Suprapubic skin (tissue), 4 donors: ENCODE data around the gene FBXO8. TPM values are rescaled to one million over a fixed set of nuclear protein-coding genes. Genes with fewer than 3 reads are reported as not detected.

ENCODE experiments used
- DNase-seq, 2 donors: peaks; one replicate each; pipeline ENCODE4 v3.0.0-alpha.2; 2019; ENCODE audit warnings: low spot score in 2 of 2
- H3K27ac ChIP-seq: fragments of 200-600 bp; sonication (generic); one replicate; pipeline ENCODE4 v1.5.1; 2019
- H3K27me3 ChIP-seq: fragments of 200-600 bp; sonication (generic); one replicate; pipeline ENCODE4 v1.5.1; 2019
- H3K36me3 ChIP-seq: fragments of 200-600 bp; sonication (generic); one replicate; pipeline ENCODE4 v1.5.1; 2019
- H3K4me1 ChIP-seq: fragments of 200-600 bp; sonication (generic); one replicate; pipeline ENCODE4 v1.5.1; 2019
- H3K4me3 ChIP-seq: fragments of 200-600 bp; sonication (generic); one replicate; pipeline ENCODE4 v1.5.1; 2019; ENCODE audit warnings: mild to moderate bottlenecking
- H3K9me3 ChIP-seq: fragments of 200-600 bp; sonication (generic); one replicate; pipeline ENCODE4 v1.5.1; 2019
- CTCF ChIP-seq, 2 donors: fragments of 200-600 bp in 1 of 2; fragments of 450-650 bp in 1 of 2; sonication (generic) in 1 of 2; IDR thresholded peaks; one replicate each; pipeline ENCODE4 v1.5.1; 2016 to 2019; ENCODE audit warnings: antibody characterized with exemption in 2 of 2, mild to moderate bottlenecking in 1 of 2, moderate library complexity in 1 of 2
- EP300 ChIP-seq: sonication (generic); formaldehyde crosslinking; IDR thresholded peaks from one replicate; pipeline ENCODE4 v1.6.1; 2017; ENCODE audit warnings: antibody characterized with exemption
- POLR2A ChIP-seq, 2 donors: fragments of 450-650 bp; IDR thresholded peaks; one replicate each; pipeline ENCODE4 v1.6.1; 2017; ENCODE audit warnings: antibody characterized with exemption in 2 of 2, mild to moderate bottlenecking in 2 of 2, moderate library complexity in 2 of 2
- POLR2AphosphoS5 ChIP-seq, 3 donors: sonication (generic); formaldehyde crosslinking; IDR thresholded peaks; one replicate each; pipeline ENCODE4 v1.6.1; 2017; ENCODE audit warnings: antibody characterized with exemption in 3 of 3
- WGBS: methylation state at CpG from one replicate; pipeline ENCODE4 v1.1.5; 2018; 5-methylcytosine and 5-hydroxymethylcytosine counted together
- total RNA-seq, 4 donors: library from RNA; depleted of rRNA; stranded (reverse); fragments of >200 nt; gene quantifications; one replicate each; pipeline ENCODE4 v1.1.0, GENCODE V29; 2016

FBXO8 gene
- total RNA-seq, 4 donors from 2014 or later: 28.6 to 40.8 (median 38.6) TPM

GRCh38 chr4:174224550-174224949 is 58.9 kb downstream of the FBXO8 start:
- 84% methylated on average over 1 of the region's 1 CpG for WGBS
- TF ChIP-seq POLR2AphosphoS5 (IDR thresholded peaks at IDR 0.05): no peak
- H3K9me3 ChIP-seq: no peaks in the 10 kb centered on the region
- H3K4me3 ChIP-seq: no peak overlapping the region
- no peak for DNase-seq
- no peaks in the 10 kb centered on the region for H3K4me1 ChIP-seq
- peaks cover 8% of the 10 kb centered on the region for H3K27me3 ChIP-seq
- H3K36me3 ChIP-seq: no peaks in the 10 kb centered on the region
- no peak overlapping the region for H3K27ac ChIP-seq

GRCh38 chr4:174222266-174222872 is 61.1 kb downstream of the FBXO8 start:
- no peaks in the 10 kb centered on the region for H3K9me3 ChIP-seq
- no peak for DNase-seq
- H3K4me3 ChIP-seq: no peak overlapping the region
- H3K27ac ChIP-seq: no peak overlapping the region
- peaks cover 12% of the 10 kb centered on the region for H3K4me1 ChIP-seq
- WGBS: 43% methylated on average over 4 of the region's 4 CpGs
- H3K27me3 ChIP-seq: peaks cover 29% of the 10 kb centered on the region
- TF ChIP-seq POLR2A (IDR thresholded peaks at IDR 0.05) (no peak), POLR2AphosphoS5 (IDR thresholded peaks at IDR 0.05) (no peak), CTCF (IDR thresholded peaks at IDR 0.05) (peak; percentile 20 to 55)
- no peaks in the 10 kb centered on the region for H3K36me3 ChIP-seq

- H3K36me3 ChIP-seq: no peaks in the 10 kb centered on the region
- H3K27ac ChIP-seq: no peak overlapping the region
- H3K27me3 ChIP-seq: peaks cover 66% of the 10 kb centered on the region
- H3K9me3 ChIP-seq: no peaks in the 10 kb centered on the region
- no peak for DNase-seq
- TF ChIP-seq EP300 (no peak), POLR2A (IDR thresholded peaks at IDR 0.05) (no peak), POLR2AphosphoS5 (IDR thresholded peaks at IDR 0.05) (no peak), CTCF (IDR thresholded peaks at IDR 0.05) (no peak)
- WGBS: 16% methylated on average over 26 of the region's 26 CpGs
- H3K4me3 ChIP-seq: peak overlapping the region; percentile 17
- peaks cover 35% of the 10 kb centered on the region for H3K4me1 ChIP-seq
These were observed 65.2 kb downstream of the FBXO8 start for GRCh38 chr4:174218127-174218790.

GRCh38 chr4:174217273-174218126 is 66.0 kb downstream of the FBXO8 start:
- no peaks in the 10 kb centered on the region for H3K9me3 ChIP-seq
- peaks cover 35% of the 10 kb centered on the region for H3K4me1 ChIP-seq
- H3K4me3 ChIP-seq: peak overlapping the region; percentile 17
- 2% methylated on average over 39 of the region's 41 CpGs for WGBS
- DNase-seq: no peak
- H3K27me3 ChIP-seq: peaks cover 74% of the 10 kb centered on the region
- no peak overlapping the region for H3K27ac ChIP-seq
- no peak for TF ChIP-seq CTCF (IDR thresholded peaks at IDR 0.05)
- no peak for TF ChIP-seq POLR2A (IDR thresholded peaks at IDR 0.05)
- no peak for TF ChIP-seq EP300
- no peak for TF ChIP-seq POLR2AphosphoS5 (IDR thresholded peaks at IDR 0.05)
- H3K36me3 ChIP-seq: no peaks in the 10 kb centered on the region

GRCh38 chr4:174216799-174217272 is 66.6 kb downstream of the FBXO8 start:
- WGBS: 31% methylated on average over 5 of the region's 15 CpGs
- peak overlapping the region; percentile 17 for H3K4me3 ChIP-seq

More at GRCh38 chr4:174216799-174217272, 66.6 kb downstream of the FBXO8 start:
- TF ChIP-seq CTCF (IDR thresholded peaks at IDR 0.05): no peak
- TF ChIP-seq POLR2AphosphoS5 (IDR thresholded peaks at IDR 0.05): no peak
- TF ChIP-seq POLR2A (IDR thresholded peaks at IDR 0.05): no peak
- TF ChIP-seq EP300: no peak
- Histone ChIP-seq H3K9me3 (no peaks in the 10 kb centered on the region), H3K27ac (no peak overlapping the region), H3K4me1 (peaks cover 39% of the 10 kb centered on the region), H3K36me3 (no peaks in the 10 kb centered on the region), H3K27me3 (peaks cover 80% of the 10 kb centered on the region)
- no peak for DNase-seq
